Loucy (cell line): Measurements from ENCODE around the gene ANKDD1B.

ENCODE experiments used
- CTCF ChIP-seq: fragments of 200-600 bp; sonication (generic); conservative IDR thresholded peaks from 2 replicates; pipeline ENCODE4 v1.5.1; 2014; ENCODE audit warnings: mild to moderate bottlenecking, antibody characterized with exemption, low read length
- EZH2phosphoT487 ChIP-seq: fragments of 200-600 bp; IDR thresholded peaks from 2 replicates; pipeline ENCODE4 v1.6.1; 2018; ENCODE audit warnings: antibody characterized with exemption, mild to moderate bottlenecking, moderate library complexity, borderline replicate concordance

- no peak for TF ChIP-seq CTCF
- no peak for TF ChIP-seq EZH2phosphoT487
These were observed 95.5 kb downstream of the ANKDD1B start for GRCh38 chr5:75706775-75707174.
